Measurements from ENCODE around the gene CBX1.

Gene CBX1

DNA sequence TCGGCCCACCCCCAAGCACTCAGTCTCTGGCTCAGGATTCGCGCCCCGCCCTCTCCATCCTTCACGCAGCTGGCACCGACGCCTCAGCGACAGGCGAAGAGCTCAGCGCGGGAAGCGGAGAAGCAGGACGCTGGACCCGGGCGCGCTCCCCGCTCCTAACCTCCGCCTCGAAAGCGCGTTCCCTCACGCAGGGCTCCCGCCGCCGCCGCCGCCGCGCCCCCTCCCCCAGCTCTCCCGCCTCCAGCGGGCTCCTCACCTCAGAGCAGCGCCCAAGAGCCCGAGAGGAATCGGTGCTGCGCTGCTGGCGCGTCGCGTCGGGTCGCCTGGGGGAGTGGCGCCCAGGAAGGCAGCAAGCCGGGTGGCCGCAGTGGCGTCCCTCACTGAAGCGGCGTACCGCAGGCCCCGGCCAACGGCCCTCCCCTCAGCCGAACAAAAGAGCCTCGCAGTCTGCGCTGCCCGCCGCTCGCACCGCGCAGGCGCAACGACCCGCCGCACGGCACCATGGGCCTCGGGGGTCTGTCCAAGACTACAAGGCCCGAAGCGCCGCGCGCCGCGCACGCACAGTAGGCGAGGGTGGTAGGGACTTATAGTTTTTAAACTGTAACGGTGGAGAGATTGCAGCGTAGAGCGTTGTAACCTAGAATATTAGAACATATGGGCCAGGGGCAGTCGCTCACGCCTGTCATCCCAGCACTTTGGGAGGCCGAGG, at the start of gene CBX1:
CBX1 (minus strand) TSS at position 467 of the 709 bp plus-strand sequence. CDS start 24,474 bp downstream, outside the sequence.
- peak; percentile 95 for DNase-seq

DNA sequence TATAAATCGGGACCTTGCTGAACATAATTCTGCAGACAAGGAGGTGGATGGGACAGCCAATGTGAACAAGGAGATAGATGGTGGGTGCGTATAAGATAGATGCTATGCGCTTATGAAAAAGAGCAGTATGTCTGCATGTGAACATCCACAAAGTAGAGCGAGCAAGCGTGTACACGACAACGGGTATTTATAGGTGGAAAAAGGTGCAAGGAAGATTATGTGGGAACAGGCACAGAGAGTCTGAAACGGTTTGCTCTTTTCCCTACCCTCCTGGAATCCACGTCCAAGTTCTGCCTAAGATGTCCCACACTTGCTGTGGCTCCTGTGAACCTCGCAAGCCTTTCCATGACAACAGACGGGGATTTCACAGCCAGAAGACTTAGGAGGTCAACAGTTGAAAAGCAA, 49.3 kb upstream of the CBX1 start:
- no peak for DNase-seq

DNA sequence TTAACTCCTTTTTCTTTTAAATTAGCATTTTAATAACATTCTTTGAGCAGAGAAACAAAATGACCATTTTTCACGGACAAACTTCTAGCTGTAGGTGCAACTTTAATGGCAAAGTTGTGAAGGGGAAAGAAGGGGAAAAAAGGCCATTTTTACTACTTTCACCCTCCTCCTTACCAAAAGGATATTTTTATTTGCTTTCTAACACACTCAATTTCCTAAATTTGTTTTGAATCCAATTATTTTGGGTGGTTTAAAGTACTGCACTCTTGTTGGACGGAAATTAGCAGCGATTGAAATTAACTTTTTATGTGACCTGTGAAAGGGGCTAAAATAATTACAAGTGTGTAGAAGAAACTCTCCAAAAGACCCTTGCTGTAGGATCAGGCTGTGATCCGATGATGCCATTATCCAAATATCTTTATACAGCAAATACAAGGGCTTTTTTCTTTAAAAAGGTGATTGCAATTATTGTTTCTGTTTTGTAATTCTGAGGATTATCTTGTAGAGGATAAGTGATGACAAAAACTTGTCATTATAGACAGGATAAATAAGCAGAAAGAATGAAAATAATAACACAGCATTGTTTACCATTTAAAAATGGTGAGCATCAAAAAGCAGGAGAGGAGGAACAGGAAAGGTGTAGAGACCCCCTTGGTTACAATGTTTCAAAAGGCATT, 48.6 kb upstream of the CBX1 start:
- DNase-seq = no peak

DNA sequence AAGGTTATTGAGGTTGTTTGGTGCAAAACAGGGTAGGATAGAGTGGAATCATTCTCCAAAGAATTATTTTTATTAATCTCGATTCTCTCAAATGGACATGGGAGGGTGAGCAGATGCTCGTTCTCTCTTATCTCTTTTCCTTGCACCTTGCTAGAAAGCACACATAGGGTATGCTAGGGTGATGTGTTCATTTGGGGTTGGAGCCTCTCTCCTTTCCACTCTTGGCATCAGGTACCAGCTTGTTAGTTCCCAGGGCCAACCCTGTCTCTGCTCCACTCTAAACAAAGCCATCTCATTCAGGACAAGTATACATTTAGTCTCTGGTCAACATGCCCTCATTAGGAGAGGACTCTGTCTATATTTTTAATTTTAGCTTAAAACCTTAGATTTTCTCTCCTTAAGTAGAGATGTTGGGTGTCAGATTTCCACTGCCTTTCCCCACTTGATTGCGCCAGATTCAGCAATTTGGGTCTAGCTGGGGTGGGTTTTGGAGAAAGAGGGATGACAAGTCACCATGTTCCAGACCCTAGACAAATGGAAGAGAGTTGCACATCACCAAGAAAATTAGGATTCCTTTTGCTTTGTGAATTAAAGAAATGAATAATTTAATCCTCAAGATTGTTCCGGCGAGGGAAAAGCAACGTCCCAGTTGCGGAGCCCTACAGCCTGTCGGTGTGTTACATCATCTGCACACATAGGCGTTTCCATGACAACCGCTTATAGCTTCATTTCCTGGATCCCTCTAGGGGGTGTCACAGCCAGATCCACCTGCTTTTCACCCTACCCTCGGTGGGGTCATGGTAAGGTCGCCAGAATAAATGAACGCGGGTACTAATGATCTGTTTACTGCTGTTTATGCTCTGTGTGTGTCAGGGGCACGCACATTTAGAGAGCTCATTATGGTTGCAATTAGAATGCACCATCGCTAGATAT, 47.8 kb upstream of the CBX1 start:
- peak; percentile 61 for DNase-seq

DNA sequence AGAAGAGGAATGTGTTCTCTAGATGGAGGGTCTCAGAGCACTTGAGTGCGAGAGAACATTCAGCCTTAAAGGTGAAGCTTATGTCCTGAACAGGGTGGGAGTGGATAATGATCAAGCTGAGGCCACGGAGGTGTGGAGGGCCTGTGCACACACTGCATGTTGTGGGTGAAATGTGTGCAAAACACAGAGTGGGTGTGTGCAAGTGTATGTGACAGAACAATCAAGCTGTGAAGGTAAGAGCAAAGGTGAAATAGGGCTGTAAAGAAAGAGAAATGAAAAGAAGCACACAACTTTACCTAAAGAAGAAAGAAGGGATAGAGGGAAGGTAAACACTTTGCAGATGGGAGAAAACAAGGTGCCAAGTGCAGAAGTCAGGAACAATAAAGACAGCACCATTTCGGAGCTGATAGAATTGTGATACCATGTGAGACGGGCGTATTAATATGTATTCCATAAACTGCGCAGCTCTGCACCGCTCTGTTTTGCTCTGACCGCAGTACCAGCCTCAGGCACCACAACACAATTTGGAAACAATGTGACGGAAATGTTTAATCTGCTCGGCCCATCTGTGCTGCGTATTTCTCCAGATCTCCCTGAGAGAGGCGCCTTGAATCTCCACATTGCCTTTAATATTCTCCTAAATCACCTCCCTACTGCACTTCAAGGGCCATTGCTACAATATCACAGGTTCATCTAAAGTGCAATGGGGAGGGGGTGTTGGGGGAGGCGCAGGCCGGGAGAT, 46.9 kb upstream of the CBX1 start:
- DNase-seq = no peak

DNA sequence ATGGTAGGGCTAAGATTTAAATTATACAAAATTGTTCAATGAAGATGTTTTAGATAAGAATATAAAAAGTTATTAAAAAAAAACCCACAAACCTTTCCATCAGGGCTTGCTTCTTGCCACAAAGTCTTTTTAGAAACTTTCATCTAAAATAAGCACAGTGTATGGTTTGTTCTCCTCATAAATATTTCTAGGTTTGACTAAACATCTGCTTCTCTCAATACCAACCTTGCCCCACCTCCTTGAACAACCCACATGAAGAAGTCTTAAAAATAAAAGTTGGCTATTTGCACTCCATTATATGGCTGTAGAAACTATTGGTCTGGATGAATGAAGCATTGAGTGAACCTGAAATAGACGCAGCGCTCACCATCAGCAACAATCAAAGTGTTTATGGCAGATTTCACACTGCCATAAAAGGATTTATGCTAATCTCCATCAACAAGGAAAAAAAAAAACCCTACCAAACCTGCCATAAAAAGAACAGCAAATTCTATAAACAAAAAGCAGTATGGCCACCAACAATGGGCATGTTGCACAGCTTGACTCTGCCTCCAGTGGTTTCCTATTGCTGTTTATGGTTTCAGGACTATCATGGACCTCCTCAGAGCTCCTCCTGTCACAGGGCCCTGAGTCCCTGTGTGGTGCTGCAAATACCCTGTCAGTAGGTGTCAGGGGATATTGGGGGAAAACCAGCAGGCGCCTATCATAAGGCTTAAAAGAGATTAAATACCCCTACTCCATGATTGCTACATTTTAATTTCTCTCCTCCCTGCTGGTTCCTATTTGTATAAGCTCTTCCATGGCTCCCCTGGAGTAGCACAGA, 43.9 kb upstream of the CBX1 start:
- no peak for DNase-seq

DNA sequence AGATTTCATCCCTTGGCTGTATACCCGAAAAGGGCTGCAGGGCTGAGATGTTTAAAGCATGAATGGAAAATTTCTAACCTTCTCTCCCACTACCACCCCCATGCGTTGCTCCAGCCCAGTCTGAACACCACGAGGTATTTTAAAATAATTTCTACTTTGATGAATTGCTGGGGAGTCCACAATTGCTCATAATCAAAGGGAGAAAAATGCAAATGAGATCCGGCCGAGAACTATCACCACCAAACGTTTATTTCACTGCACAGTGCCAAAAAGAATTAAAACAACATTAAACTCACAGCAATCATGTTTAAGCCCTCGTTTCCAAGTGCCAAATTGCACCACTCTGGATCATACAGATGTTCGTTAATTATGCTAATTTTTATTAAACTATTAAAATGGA, 43.0 kb upstream of the CBX1 start:
- DNase-seq = no peak

DNA sequence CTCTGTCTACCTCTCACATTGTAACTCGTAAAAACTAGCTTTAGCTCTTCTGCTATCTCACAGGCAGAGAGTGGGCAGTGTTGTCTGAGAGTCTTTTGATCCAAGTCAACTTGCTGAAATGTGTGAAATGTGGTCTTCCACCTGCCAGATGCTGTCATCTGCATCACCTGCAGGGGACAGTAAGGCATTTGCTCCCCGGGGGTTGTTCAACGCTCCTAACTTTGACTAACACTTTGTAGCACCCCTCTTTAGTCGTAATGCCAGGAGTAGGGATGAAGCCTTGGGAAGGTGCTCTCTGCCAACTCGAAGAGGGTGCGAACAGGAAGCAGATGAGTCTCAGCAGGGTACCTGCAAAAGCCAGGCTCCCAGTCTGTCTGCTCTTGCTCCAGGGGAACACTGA, 42.4 kb upstream of the CBX1 start:
- DNase-seq = no peak

DNA sequence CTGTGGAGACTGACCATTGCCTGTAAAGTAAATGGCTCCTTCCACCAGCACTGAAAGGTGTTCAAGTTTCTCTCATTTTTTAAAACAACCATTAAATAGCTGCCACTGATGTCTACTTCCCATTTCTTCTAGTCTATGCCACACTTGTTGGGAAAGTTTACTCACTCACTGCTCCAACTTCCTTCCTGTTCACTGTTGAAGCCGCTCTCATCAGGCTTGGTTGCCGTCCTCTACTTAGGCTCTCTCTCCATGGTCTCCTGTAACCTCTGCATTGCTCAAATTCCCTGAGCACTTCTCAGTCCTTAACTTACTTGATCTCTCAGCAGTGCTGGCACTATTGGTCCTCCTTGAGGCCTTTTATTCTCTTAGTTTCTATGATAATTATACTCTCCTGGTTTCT, 38.7 kb upstream of the CBX1 start:
- DNase-seq = no peak

DNA sequence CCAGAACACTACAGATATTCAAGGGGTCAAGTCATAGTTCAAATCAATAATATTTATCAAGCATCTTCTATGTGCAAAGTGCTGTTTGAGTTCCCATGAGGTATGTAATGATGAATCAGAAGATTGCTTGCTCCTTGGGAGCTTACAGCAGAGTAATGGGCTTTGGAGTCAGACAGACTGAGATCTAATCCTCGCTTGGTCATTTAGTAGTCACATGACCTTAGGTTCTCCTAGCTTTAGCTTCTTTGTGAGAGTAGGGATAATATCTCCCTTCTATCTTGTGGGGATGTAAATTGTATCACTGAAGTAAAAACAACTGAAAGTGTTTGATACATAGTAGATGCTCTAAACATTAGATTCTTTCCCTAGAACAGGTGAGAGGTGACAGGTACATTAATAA, 36.4 kb upstream of the CBX1 start:
- DNase-seq = no peak

DNA sequence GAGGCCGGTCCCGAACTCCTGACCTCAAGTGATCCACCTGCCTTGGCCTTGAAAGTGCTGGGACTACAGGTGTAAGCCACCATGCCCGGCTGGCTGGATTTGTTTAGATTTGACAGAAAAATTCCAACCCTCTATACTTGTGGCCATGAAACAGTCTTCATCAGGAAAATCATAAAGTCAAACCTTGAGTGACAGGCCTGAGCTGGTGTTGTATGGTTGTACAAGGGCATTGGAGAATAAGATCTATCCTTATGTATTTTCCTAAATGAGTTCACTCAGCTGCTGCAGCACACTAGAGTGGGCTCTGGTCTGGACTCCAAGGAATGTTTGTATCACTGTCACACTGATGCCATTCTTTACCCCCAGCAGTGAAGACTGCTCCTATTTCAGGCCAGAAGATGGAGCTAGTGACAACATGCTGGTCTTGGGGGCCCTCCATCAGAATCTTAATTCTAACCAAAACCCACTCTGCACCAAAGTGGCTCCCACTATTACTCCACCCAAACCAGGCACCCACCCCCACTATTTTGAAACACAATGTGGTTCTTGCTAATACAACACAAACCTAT, 33.7 kb upstream of the CBX1 start:
- DNase-seq = no peak

DNA sequence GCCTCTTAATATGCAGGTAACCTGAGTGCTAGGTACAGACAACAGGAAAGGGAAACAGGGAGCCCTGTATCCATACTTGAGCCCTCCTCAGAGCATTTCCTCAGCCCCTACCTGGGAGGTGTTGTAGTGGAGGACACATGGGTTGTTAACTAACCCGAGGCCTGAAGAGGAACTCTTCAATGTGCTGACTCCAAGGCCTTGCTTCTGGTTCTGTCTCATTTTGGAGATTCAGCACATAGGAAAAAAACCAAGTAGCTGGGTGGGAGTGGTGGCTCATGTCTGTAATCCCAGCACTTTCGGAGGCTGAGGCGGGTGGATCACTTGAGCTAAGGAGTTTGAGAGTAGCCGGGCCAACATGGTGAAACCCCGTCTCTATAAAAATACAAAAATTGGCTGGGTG, 31.1 kb upstream of the CBX1 start:
- no peak for DNase-seq

DNA sequence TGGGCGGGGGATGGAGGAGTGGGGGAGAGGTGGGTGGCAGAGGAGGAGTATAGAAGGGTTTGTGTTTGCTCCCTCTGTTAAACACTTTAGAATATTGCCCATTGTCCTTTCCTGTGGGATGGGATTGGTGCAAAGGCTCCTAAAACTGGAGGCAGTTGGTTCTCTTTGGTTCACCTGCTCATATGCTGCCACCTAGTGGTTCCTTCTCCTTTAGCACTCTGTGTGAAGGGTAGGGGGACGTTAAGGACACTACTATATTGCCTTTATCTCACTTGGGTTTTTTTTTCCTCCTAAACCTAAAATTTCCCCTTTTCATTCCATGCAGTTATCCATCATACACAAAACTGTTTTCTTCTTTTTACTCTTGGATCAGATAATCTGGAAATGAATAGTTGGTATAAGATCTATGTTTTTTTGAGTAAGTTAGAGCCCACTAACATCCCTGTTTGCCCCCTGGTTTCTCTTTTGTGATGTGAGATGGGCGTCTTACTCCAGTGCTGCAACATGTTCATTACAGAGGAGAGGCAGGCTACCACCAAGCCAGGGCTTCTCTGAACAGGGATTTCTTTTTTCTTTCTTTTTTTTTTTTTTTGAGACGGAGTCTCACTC, 30.0 kb upstream of the CBX1 start:
- peak; percentile 58 for DNase-seq

DNA sequence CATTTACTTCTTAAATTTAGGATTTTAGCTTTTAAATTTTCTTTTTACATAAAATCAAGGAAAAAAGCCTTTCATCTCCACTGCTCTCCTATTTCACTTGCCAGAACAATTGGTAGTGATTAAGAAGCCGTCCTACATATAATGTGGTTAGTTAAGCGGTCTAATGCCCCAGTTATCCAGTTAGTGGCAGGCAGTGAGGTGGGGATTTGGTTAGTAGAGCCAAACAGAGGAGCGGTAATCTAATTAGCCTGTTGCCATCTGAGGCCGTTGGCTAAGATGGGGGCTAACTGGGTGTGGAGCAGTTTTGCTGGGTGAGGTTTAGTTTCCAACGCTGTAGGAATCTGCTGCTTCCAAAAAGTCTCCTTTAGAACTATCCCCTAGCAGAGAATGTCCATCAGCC, 28.7 kb upstream of the CBX1 start:
- no peak for DNase-seq

DNA sequence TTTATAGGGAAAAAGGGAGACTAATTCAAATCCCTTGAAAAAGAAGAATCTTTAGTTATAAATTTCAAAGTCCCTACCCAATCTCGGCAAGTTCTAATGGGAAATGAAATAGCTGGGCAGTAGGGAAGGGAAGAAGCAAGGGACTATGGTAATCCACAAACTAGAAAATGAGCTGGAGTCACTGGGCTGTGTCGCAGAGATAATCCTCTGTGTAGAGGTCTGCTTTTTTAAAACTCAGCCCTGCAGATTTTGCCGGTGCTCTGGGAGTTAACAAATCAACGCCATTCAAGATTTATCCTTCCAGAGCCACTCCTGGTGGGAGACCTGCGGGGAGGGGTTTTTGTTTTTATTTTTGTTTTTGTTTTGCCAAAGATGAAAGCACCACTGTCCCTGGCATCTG, 27.1 kb upstream of the CBX1 start:
- DNase-seq = no peak

DNA sequence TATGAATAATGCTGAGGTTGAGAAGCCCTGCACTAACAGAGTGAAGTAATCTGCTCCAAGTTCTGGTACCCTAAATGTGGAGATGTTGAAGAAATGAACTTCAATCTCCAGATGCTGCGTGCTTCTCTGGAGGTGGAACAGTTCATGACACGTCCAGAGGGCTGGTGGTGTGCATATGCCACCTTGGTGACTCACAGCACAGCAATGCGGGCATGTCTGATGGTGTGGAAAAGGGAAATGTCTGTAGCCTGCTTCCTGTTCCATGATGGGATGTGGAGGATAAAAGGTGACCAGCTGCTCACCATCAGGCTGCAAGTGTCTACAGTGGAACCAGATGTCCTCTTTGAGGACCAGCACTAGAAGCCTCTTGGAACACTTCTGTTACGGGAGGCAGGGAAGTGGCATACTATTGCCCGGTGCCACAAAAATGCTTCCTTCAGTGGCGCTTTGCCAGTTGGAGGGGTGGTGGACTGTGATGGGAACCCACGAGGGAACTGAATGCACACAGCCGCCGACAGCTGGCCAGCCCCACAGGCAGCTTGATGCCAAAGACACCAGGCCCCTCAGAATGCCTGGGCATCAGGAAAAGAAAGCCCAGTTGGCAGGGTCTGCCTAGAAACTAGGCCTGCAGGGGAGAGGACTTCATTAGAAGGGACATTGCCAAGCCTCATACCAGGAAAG, 26.2 kb upstream of the CBX1 start:
- no peak for DNase-seq

DNA sequence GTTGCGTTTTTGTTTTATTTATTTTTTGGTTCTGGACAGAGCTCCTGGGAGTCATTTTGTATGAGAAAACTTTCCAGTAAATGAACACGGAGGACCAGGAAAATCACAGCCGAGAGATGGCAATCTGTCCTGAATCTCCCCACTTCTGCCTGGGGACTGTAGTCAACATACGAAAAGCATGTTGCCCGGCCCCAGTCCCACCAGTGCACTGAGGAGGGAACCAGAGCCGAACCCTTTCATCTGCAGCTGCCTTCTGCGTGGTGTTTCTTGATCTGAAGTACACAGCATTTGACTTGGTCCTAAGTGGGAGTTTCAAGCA, 25.2 kb upstream of the CBX1 start:
- no peak for DNase-seq

DNA sequence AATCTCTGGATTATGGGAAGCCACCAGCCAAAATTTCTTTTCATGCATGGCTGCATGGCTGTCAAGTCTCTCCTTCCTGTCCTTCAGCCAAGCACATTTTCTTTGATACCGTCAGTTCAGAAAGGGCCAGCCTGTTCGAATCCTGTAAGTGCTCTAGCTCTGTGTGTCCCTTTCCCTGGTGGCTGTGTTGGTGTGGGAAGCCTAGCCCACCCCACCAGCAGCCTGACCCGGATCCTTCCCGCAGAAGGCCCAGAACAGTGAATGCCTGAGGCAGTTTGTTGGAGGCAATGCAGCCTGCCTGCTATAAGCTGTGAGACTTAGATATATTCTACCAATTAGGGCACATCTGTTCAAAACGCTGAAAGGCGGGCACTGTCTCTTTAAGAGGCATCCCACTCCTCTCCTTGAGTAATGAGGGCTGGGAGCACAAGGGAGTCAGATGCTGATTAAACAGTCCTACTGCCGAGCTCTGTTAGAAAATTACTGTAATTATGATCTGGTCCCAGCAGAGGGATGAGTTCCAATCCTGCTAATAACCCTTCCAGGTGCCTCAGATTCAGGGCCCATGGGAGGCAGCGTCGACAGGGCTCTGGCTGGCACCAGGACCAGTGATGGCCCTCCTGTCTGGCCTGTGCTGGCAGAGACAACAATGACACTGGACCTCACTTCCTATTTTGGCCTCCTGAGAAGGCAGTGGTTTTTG, 24.7 kb upstream of the CBX1 start:
- no peak for DNase-seq

DNA sequence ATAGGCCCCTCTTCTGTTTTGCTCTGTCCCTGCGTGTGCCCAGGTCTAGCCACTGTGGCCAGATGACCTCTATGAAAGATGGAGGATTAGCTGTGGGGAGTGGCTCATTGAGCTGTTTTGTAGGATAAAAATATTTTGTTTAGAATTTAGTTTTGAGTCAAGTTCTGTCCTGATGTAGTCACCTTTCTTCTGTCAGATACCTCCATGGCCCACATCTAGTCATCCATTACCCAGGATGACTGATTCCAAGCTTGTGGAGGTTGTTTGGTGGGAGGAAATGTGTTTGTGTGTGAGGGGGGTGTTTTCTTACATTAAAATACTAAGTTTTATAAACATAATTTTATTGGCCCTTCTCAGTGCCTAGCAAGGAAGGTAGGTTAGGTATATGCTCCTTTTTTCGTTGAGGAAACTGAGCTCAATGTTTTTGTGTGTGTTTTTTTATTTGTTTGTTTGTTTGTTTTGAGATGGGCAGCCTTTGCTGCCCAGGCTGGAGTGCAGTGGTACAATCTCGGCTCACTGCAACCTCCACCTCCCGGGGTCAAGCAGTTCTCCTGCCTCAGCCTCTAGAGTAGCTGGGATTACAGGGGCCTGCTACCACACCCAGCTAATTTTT, 22.6 kb upstream of the CBX1 start:
- no peak for DNase-seq

DNA sequence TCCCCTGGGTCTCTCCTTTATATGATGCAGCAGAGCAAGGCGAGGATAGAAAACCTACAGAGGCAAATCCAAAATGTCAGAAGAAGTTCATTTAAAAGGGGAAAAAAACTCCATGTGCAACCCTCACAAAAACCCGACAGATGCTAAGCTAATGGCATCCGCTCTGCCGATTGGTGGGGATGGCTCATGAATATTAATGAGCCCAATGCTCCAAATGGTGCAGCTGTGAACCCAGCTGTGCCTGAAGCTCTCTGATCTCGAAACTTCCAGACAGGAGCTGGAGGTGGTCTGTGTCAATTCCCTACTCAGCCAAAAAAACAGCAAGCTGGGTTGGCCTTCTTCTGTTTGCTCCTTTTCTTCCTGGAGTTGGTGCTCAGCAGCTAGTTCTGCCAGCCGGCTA, 21.8 kb upstream of the CBX1 start:
- DNase-seq = peak; percentile 40

Data from NCI-H2171 (cell line).